IPS-18a (cell line): ENCODE measurements around the gene ANTKMT.
A peak's percentile ranks its signal among the peaks of the same experiment; 100 is the strongest.

ENCODE experiments used
- H3K27ac ChIP-seq: one replicate; pipeline ENCODE4 v1.5.1; 2013; ENCODE audit warnings: low read length
- H3K27me3 ChIP-seq: one replicate; pipeline ENCODE4 v1.6.1; 2013; ENCODE audit warnings: mild to moderate bottlenecking, low read length; ENCODE audit not compliant: control insufficient read depth, insufficient read depth
- H3K36me3 ChIP-seq: one replicate; pipeline ENCODE4 v1.6.1; 2013; ENCODE audit warnings: low read depth, low read length; ENCODE audit not compliant: control insufficient read depth
- H3K4me1 ChIP-seq: one replicate; pipeline ENCODE4 v1.6.1; 2013; ENCODE audit warnings: low read depth, low read length; ENCODE audit not compliant: control insufficient read depth
- H3K4me3 ChIP-seq: one replicate; pipeline ENCODE4 v1.5.1; 2013; ENCODE audit warnings: low read length
- H3K9ac ChIP-seq: one replicate; pipeline ENCODE4 v1.6.1; 2013; ENCODE audit warnings: mild to moderate bottlenecking, low read length, moderate library complexity
- H3K9me3 ChIP-seq: one replicate; pipeline ENCODE4 v1.6.1; 2013; ENCODE audit warnings: low read depth, low read length; ENCODE audit not compliant: control insufficient read depth

The ANTKMT gene

GRCh38 chr16:720990-721764, at the start of gene ANTKMT:
TSS of gene ANTKMT (plus strand) at chr16:721146. CDS start at chr16:721275, 129 bp downstream.
- Histone ChIP-seq H3K27ac (peak within 1 kb of the TSS; percentile 31), H3K9me3 (no peaks in the 10 kb centered on the region), H3K27me3 (peaks cover 14% of the 10 kb centered on the region), H3K4me1 (peaks cover 14% of the 10 kb centered on the region), H3K4me3 (peak within 1 kb of the TSS; percentile 81), H3K9ac (peak within 1 kb of the TSS; percentile 75), H3K36me3 (no peaks in the 10 kb centered on the region)

DNA sequence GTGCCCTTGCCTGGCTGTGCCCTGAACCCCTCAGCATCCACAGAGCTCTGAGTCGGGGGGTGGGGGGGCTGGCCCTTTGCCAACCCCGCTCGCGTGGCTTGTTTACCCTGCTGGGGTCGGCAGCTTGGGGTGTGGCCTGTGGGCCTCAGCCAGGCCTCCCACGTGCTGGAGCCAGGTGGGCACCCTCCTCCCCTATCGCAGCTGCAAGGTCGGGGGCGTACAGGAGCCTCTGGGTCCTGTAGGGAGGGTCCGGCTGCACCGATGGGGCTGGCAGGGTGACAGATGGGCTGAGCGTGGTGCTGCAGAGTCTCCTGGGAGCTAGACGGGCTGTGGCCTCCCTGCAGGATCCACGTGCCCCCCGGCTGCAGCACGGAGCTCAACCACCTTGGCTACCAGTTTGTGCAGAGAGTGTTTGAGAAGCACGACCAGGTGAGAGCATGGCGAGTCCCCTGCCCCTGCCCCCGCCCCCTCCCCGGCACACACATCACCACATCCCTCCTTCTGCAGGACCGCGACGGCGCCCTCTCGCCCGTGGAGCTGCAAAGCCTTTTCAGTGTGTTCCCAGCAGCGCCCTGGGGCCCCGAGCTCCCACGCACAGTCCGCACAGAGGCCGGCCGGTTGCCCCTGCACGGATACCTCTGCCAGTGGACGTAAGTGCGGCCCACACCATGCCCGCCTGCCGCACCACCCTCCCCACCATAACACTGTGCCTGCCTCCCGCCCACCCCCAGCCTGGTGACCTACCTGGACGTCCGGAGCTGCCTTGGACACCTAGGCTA, 49.4 kb upstream of the ANTKMT start:
- Histone ChIP-seq H3K4me3 (no peak overlapping the region), H3K9me3 (no peaks in the 10 kb centered on the region), H3K9ac (no peak overlapping the region), H3K36me3 (peaks cover 45% of the 10 kb centered on the region), H3K27me3 (no peaks in the 10 kb centered on the region), H3K27ac (no peak overlapping the region), H3K4me1 (peaks cover 3% of the 10 kb centered on the region)

DNA sequence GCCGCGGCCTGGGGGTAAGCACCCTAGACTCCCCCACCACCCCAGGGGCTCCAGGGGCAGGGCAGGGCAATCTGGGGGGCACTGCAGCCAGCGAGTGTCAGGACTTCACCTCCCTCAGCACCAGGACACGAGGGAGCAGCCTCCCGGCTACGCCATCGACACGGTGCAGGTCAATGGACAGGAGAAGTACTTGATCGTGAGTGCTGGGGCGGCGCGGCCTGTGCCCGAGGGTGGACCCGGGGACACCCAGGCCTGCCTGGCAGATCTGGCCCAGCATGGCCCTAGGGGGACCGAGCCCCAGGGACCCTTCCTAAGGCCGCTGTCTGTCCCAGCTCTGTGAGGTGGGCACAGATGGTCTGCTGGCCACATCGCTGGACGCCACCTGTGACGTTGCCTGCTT, 48.6 kb upstream of the ANTKMT start:
- Histone ChIP-seq H3K27ac (no peak overlapping the region), H3K9ac (no peak overlapping the region), H3K27me3 (no peaks in the 10 kb centered on the region), H3K9me3 (no peaks in the 10 kb centered on the region), H3K36me3 (peaks cover 45% of the 10 kb centered on the region), H3K4me1 (peaks cover 3% of the 10 kb centered on the region), H3K4me3 (no peak overlapping the region)

- no peak overlapping the region for H3K9ac ChIP-seq
- no peak overlapping the region for H3K27ac ChIP-seq
- peaks cover 45% of the 10 kb centered on the region for H3K36me3 ChIP-seq
- H3K4me3 ChIP-seq: no peak overlapping the region
- H3K27me3 ChIP-seq: no peaks in the 10 kb centered on the region
- H3K9me3 ChIP-seq: no peaks in the 10 kb centered on the region
- H3K4me1 ChIP-seq: peaks cover 3% of the 10 kb centered on the region
Measured at GRCh38 chr16:672851-673250, 48.1 kb upstream of the ANTKMT start.

DNA sequence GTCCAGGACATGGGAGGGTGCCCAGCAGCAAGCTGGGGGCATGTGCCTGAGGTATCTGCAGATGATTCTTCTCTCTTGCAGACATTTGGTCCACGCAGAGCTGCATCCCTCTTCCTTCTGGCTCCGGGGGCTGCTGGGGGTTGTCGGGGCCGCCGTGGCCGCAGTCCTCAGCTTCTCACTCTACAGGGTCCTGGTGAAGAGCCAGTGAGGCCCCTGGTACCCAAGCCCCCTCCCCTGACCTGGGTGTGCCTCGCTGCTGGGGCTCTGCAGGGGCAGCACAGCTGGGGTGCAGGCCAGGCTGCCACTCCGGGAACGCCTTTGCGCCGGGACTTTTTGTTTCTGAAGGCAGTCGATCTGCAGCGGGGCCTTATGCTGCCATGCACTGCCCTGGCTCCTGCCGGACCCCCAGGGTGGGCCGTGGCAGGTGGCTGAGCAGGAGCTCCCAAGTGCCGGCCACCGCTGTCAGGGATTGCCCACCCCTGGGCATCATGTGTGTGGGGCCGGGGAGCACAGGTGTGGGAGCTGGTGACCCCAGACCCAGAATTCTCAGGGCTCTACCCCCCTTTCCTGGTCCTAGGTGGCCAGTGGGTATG, 47.5 kb upstream of the ANTKMT start:
- no peak overlapping the region for H3K4me3 ChIP-seq
- peaks cover 3% of the 10 kb centered on the region for H3K4me1 ChIP-seq
- H3K27me3 ChIP-seq: no peaks in the 10 kb centered on the region
- no peak overlapping the region for H3K27ac ChIP-seq
- H3K9ac ChIP-seq: no peak overlapping the region
- H3K36me3 ChIP-seq: peaks cover 45% of the 10 kb centered on the region
- H3K9me3 ChIP-seq: no peaks in the 10 kb centered on the region

GRCh38 chr16:674214-674881, 46.6 kb upstream of the ANTKMT start:
- H3K9ac ChIP-seq: no peak overlapping the region

GRCh38 chr16:674968-675883, 45.7 kb upstream of the ANTKMT start, which contains the start of gene RHBDL1:
TSS of gene RHBDL1 (plus strand) at chr16:675671. CDS start at chr16:675791, 120 bp downstream.
- Histone ChIP-seq H3K9me3 (no peaks in the 10 kb centered on the region), H3K27ac (no peak within 1 kb of the TSS), H3K27me3 (no peaks in the 10 kb centered on the region), H3K36me3 (peaks cover 36% of the 10 kb centered on the region), H3K9ac (no peak within 1 kb of the TSS), H3K4me1 (peaks cover 3% of the 10 kb centered on the region), H3K4me3 (peak within 1 kb of the TSS; percentile 32)

More at GRCh38 chr16:674214-674881, 46.6 kb upstream of the ANTKMT start:
- Histone ChIP-seq H3K9me3 (no peaks in the 10 kb centered on the region), H3K27ac (no peak overlapping the region), H3K36me3 (peaks cover 45% of the 10 kb centered on the region), H3K27me3 (no peaks in the 10 kb centered on the region), H3K4me1 (peaks cover 3% of the 10 kb centered on the region), H3K4me3 (peak overlapping the region; percentile 32)

DNA sequence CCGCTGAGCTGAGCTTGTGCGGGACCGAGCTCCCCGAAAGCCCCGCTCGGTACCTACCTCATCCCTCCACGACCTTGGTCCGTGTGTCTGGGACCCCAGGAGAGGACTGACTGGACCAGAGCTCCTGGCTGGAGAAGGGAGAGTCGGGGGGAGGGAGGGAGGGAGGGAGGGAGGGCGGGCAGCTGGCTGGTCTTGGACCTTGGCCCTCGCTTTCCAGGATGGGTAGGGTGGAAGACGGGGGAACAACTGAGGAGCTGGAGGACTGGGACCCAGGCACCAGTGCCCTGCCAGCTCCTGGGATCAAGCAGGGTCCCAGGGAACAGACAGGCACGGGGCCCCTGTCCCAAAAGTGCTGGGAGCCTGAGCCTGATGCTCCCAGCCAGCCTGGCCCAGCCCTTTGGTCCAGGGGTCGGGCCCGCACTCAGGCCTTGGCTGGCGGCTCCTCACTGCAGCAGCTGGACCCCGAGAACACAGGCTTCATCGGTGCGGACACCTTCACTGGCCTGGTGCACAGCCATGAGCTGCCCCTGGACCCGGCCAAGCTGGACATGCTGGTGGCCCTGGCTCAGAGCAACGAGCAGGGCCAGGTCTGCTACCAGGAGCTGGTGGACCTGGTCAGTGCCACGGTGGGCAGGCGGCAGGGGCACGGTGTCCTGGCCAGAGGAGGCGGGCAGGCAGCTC, 44.9 kb upstream of the ANTKMT start:
- H3K4me1 ChIP-seq: peaks cover 4% of the 10 kb centered on the region

DNA sequence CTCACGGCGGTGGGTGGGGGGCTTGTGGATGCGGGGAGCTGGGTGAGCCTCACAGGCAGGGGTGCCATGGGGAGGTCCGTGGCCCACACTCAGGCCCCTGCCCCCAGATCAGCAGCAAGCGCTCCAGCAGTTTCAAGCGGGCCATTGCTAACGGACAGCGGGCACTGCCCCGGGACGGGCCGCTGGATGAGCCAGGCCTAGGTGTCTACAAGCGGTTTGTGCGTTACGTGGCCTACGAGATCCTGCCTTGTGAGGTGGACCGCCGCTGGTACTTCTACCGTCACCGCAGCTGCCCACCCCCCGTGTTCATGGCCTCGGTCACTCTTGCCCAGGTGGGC, 44.4 kb upstream of the ANTKMT start:
- Histone ChIP-seq H3K4me1 (peaks cover 9% of the 10 kb centered on the region), H3K27ac (no peak overlapping the region), H3K27me3 (no peaks in the 10 kb centered on the region), H3K9me3 (no peaks in the 10 kb centered on the region), H3K36me3 (peaks cover 26% of the 10 kb centered on the region), H3K4me3 (no peak overlapping the region), H3K9ac (no peak overlapping the region)

More for the DNA sequence above, 44.9 kb upstream of the ANTKMT start:
- Histone ChIP-seq H3K9me3 (no peaks in the 10 kb centered on the region), H3K27ac (no peak overlapping the region), H3K4me3 (no peak overlapping the region), H3K27me3 (no peaks in the 10 kb centered on the region), H3K9ac (no peak overlapping the region), H3K36me3 (peaks cover 29% of the 10 kb centered on the region)

- peaks cover 27% of the 10 kb centered on the region for H3K36me3 ChIP-seq
- H3K27me3 ChIP-seq: no peaks in the 10 kb centered on the region
- no peak overlapping the region for H3K4me3 ChIP-seq
- H3K27ac ChIP-seq: no peak overlapping the region
- no peak overlapping the region for H3K9ac ChIP-seq
- H3K4me1 ChIP-seq: peaks cover 9% of the 10 kb centered on the region
- H3K9me3 ChIP-seq: no peaks in the 10 kb centered on the region
Measured at GRCh38 chr16:676913-677312, 44.0 kb upstream of the ANTKMT start.
